SK-N-SH treated with all-trans-retinoic acid at 6 μM for 48 hours (cell line): ENCODE data around the gene SBK1.

Experiments used
- CREB5 ChIP-seq: fragments of 250-450 bp; sonication (Bioruptor Pico); IDR thresholded peaks from 2 replicates; pipeline ENCODE4 v1.5.1; 2020; ENCODE audit warnings: low read depth, mild to moderate bottlenecking, moderate library complexity
- SNAI2 ChIP-seq: fragments of 250-450 bp; sonication (Bioruptor Pico); IDR thresholded peaks from 2 replicates; pipeline ENCODE4 v1.5.0; 2020; ENCODE audit warnings: mild to moderate bottlenecking, moderate library complexity
- ZFP30 ChIP-seq: fragments of 450-650 bp; formaldehyde crosslinking; IDR thresholded peaks from 2 replicates; pipeline ENCODE4 v1.5.0; 2022; ENCODE audit warnings: mild to moderate bottlenecking, moderate library complexity

GRCh38 chr16:28319476-28320022 lies 27.2 kb downstream of the SBK1 start:
- TF ChIP-seq SNAI2 (CRISPR knock-in tag) (no peak), CREB5 (CRISPR knock-in tag) (no peak), ZFP30 (no peak)
